Chondrocyte (in vitro differentiated cells): ENCODE results near the gene ALDH1A3. TPM values are rescaled to one million over a fixed set of nuclear protein-coding genes. Genes with fewer than 3 reads are reported as not detected.

ENCODE experiments used
- DNase-seq: peaks from one replicate; pipeline ENCODE4 v3.0.0; 2021; ENCODE audit warnings: mixed read lengths, low spot score
- H3K27ac Mint-ChIP-seq: one replicate; pipeline ENCODE4 v1.8.0; 2021; ENCODE audit warnings: mild to moderate bottlenecking, moderate library complexity, mixed read lengths; ENCODE audit not compliant: unreplicated experiment
- H3K27me3 Mint-ChIP-seq: 2 replicates; pipeline ENCODE4 v1.8.0; 2021; ENCODE audit warnings: low read depth, mixed read lengths
- H3K36me3 Mint-ChIP-seq: 2 replicates; pipeline ENCODE4 v1.8.0; 2021; ENCODE audit warnings: low read depth, mixed read lengths
- H3K4me1 Mint-ChIP-seq: 2 replicates; pipeline ENCODE4 v1.8.0; 2021; ENCODE audit warnings: low read depth, mild to moderate bottlenecking, mixed read lengths
- H3K4me3 Mint-ChIP-seq: one replicate; pipeline ENCODE4 v1.8.0; 2021; ENCODE audit warnings: mild to moderate bottlenecking, moderate library complexity, mixed read lengths; ENCODE audit not compliant: unreplicated experiment
- H3K9me3 Mint-ChIP-seq: 2 replicates; pipeline ENCODE4 v1.8.0; 2021; ENCODE audit warnings: low read depth, mixed read lengths
- total RNA-seq: library from RNA; stranded (reverse); gene quantifications from 3 replicates; pipeline ENCODE4 v1.2.1, GENCODE V29; 2021
- TF ChIP-seq, protein P1 (sequence below): fragments of 200-600 bp; sonication (generic); IDR thresholded peaks from 2 replicates; pipeline ENCODE4 v1.5.0; 2021; ENCODE audit warnings: antibody characterized with exemption, mild to moderate bottlenecking, moderate library complexity

Gene ALDH1A3
- total RNA-seq, 1 donor from 2014 or later, result 0.55 TPM

DNA sequence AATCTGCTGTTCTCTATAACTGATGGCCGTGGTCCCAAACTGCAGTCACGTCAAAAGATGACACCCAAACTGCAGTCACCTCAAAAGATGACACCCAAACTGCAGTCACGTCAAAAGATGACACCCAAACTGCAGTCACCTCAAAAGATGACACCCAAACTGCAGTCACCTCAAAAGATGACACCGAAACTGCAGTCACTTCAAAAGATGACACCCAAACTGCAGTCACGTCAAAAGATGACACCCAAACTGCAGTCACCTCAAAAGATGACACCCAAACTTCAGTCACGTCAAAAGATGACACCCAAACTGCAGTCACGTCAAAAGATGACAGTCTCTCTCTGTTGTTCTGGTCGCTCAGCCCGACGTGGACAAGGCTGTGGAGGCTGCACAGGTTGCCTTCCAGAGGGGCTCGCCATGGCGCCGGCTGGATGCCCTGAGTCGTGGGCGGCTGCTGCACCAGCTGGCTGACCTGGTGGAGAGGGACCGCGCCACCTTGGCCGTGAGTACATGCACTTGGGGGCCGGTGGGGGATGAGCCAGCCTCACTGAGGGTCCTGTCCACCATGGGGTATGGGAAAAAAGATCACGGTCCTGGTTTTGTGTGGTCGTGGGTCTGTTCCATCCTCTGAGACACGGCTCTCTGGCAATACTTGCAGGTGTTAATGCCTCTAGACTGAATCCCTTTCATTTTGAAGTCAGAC lies 7.7 kb downstream of the ALDH1A3 start:
- H3K9me3 Mint-ChIP-seq, result no peaks in the 10 kb centered on the region
- H3K27me3 Mint-ChIP-seq, result peaks cover 18% of the 10 kb centered on the region
- H3K4me1 Mint-ChIP-seq, result peaks cover 23% of the 10 kb centered on the region
- DNase-seq, result no peak
- TF ChIP-seq, protein P1, sequence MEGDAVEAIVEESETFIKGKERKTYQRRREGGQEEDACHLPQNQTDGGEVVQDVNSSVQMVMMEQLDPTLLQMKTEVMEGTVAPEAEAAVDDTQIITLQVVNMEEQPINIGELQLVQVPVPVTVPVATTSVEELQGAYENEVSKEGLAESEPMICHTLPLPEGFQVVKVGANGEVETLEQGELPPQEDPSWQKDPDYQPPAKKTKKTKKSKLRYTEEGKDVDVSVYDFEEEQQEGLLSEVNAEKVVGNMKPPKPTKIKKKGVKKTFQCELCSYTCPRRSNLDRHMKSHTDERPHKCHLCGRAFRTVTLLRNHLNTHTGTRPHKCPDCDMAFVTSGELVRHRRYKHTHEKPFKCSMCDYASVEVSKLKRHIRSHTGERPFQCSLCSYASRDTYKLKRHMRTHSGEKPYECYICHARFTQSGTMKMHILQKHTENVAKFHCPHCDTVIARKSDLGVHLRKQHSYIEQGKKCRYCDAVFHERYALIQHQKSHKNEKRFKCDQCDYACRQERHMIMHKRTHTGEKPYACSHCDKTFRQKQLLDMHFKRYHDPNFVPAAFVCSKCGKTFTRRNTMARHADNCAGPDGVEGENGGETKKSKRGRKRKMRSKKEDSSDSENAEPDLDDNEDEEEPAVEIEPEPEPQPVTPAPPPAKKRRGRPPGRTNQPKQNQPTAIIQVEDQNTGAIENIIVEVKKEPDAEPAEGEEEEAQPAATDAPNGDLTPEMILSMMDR, result no peak
- no peaks in the 10 kb centered on the region for H3K36me3 Mint-ChIP-seq
- no peak overlapping the region for H3K27ac Mint-ChIP-seq
- no peak overlapping the region for H3K4me3 Mint-ChIP-seq

DNA sequence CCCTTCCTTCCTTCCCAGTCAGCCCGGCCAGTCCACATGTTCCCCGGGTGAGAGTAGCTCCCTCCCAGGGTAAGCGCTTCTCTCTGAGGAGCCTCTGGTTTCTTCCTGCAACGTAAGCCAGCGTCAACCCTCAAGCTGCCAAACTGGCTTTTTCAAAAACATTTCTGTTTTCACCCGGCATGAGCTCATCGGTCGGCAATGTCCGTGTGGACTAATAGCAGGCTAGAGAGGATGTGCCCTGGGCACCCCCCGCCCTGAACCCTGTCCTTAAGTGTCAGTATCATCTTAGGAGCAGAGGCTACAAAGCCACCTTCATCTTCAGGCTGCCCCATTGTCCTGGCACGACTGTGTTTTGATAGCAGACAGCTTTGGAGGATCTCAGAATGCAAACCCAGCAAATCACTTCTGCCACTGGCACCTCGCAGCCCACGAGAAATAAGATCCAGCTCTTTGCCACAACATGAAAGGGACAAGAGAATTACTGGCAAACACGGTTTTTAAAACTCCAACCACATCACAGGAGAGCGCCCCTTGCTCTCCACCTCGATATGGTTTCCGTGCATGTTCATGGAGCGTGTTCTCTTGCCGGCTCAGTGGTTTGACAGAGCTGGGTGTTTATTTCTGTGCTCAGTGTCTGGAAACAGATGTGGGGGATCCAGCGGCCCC lies 9.9 kb downstream of the ALDH1A3 start:
- H3K4me1 Mint-ChIP-seq, result peaks cover 37% of the 10 kb centered on the region
- peak overlapping the region; percentile 51 for H3K27ac Mint-ChIP-seq
- peaks cover under 1% of the 10 kb centered on the region for H3K27me3 Mint-ChIP-seq

DNA sequence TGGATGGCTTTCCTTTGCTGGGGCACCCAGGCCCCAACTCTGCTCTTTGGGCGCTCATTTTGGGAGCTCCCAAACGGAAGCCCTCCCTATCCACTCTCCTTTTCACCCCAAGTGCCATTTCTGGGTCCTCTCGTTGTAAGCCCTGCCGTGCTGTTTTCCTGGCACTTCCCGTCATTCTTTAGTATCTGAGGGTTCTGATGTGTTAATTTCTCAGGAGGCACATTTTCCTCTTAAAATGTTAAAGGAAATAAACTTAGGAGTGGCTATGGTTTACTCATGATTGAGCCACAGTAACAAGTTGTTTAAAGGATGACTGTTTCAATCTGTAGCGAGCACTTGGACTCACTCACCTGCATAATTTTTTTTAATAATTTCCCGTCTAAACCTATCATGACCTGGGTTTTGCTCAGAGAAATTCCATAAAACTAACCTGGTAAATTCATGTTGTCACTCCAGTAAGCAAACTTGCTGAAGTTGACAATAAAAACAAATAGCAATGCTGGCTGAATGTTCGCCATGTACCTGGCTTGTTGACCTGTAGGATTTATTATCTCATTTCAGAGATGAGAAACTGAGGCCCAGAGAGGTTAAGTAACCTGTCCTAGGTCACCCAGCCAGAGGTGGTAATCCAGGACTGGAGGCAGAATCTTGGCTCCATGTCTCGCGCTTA lies 10.6 kb downstream of the ALDH1A3 start:
- no peak overlapping the region for H3K4me3 Mint-ChIP-seq
- no peak for DNase-seq
- H3K9me3 Mint-ChIP-seq, result no peaks in the 10 kb centered on the region
- TF ChIP-seq, protein P1, result no peak
- no peaks in the 10 kb centered on the region for H3K36me3 Mint-ChIP-seq
- H3K27ac Mint-ChIP-seq, result no peak overlapping the region
- H3K4me1 Mint-ChIP-seq, result peaks cover 39% of the 10 kb centered on the region
- H3K27me3 Mint-ChIP-seq, result no peaks in the 10 kb centered on the region

More for the DNA sequence above, 9.9 kb downstream of the ALDH1A3 start:
- H3K9me3 Mint-ChIP-seq, result no peaks in the 10 kb centered on the region
- H3K36me3 Mint-ChIP-seq, result no peaks in the 10 kb centered on the region
- DNase-seq, result no peak
- H3K4me3 Mint-ChIP-seq, result peak overlapping the region; percentile 23
- TF ChIP-seq, protein P1, result no peak

DNA sequence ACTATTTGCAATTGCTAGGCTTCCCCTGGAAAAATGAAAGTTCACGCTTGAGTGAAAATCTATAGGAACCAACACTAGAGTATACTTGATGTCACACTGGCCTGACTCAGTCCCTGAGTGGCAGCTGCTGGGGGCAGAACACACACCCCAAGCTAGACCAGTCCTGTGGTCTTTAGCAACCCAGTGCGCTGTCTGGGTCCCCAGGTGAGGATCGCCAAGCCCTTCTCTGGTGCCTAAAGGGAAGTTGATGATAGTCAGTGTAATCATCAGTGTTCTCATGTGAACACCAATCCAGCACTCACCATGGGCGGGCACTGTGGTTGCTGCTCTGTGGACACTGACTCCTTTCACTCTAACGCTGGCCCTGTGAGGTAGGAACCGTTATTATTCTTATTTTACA lies 11.2 kb downstream of the ALDH1A3 start:
- no peak overlapping the region for H3K27ac Mint-ChIP-seq
- H3K9me3 Mint-ChIP-seq, result no peaks in the 10 kb centered on the region
- H3K4me3 Mint-ChIP-seq, result no peak overlapping the region
- H3K4me1 Mint-ChIP-seq, result peaks cover 39% of the 10 kb centered on the region
- TF ChIP-seq, protein P1, result no peak
- no peaks in the 10 kb centered on the region for H3K27me3 Mint-ChIP-seq
- no peaks in the 10 kb centered on the region for H3K36me3 Mint-ChIP-seq
- no peak for DNase-seq

DNA sequence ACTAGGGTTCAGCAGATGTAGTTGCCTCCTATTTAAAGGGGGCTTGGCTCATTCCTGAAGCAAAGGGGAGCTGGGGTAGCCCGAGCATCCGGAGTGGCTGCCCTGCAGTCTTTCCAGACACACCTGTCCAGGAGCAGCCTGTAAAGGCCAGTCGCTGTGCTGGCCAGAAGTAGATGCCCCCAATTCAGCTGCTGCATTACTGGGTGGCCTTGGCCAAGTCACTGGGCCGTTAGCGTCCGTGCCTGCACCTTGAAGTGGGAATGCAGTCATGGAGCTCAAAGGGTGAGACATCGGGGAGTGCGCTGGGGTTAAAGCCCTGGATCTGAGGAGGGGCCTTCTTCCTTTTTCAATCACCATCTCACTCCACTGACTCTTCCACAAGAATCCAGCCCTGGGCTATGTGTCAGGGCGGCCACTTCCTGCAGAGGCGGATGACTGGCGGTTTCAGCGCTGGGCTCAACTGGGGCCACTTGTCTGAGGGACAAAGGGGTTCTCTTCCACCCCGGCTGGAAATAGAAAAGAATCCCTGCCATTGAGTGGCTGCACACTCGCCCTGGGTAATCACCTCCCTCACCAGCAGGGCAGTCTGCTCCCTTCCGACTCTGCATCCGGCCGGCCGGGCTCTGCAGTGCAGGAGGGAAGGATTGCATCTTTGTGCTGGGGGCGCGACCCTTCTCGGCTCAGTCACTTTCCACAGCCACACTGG lies 11.8 kb downstream of the ALDH1A3 start:
- TF ChIP-seq, protein P1, result peak; percentile 44
- Mint-ChIP-seq H3K4me1 (peaks cover 39% of the 10 kb centered on the region), H3K4me3 (no peak overlapping the region), H3K9me3 (no peaks in the 10 kb centered on the region), H3K27ac (no peak overlapping the region), H3K27me3 (no peaks in the 10 kb centered on the region), H3K36me3 (no peaks in the 10 kb centered on the region)
- no peak for DNase-seq
